GM18907 (cell line): ENCODE data around the gene C1orf105.

ENCODE experiments used
- ATAC-seq: cut with Tn5 transposase; IDR thresholded peaks from one replicate; pipeline ENCODE4 v1.9.1; 2021; ENCODE audit warnings: mild to moderate bottlenecking, moderate library complexity; ENCODE audit not compliant: unreplicated experiment

Gene C1orf105

DNA sequence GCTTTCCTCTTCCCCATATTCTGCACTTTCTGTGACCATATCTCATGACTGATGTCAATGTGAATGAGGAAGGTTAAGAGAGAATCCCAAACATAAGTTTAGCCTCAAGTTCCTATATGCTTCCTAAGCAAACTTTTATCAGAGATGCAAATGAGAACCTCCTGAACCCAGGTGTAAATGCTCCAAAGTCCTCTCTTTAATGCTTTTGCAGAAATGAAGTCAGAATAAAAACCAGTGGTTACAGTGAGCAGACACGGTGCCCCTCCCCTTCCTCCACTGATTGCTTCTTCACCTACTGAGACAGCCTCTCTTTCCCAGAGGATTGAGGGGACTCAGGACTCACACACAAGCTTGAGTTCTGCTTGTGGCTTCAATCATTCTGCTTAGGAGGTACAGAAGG is 35.0 kb downstream of the C1orf105 start:
- no peak for ATAC-seq

DNA sequence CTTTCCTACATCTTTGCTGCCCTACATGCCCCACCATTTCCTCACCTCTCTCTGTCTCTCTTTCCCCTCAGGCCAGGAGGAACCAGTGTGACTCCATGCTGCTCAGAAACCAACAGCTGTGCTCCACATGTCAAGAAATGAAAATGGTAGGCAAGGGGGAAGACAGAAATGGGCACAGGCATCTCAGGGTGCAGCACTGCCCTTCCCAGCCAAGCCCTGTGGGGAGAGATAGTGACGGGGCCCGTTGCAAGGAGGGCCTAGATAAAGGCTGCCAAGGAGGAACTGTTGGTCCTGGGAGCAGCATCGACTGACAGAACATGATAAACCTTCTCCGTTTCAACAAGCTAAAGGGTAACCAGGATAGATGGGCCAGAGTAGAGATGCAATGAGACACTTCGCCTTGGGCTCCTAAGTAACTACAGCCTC is 35.9 kb downstream of the C1orf105 start:
- no peak for ATAC-seq

DNA sequence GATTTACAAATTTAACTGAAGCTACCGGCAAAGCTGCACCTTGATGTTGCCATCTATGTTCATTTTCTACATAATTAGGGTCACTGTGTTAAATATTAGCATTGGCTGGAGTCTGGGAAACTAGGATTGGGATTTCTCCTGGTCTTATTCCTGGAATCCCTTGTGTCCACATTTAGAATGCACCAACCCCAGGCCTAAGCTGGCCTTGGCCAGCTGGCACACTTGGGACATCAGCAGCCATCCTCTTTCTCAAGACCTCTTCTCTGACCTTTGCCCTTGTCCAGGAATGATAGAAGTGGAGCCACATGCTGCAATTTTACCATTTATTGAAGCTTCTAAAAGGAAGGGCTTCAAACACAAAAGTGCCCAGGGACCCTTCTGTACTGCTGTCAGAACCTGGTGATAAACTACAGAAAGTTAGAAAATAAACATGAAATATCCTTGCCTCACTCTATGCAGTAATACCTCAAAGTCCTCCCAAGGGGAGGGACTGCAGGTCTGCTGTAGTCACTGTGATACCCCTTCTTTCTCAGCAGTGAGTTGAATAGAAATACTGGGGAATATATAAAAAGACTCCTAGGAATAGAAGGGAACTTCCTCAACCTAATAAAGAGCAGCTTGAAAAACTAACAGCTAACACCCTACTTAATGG is 37.1 kb downstream of the C1orf105 start:
- ATAC-seq: no peak

DNA sequence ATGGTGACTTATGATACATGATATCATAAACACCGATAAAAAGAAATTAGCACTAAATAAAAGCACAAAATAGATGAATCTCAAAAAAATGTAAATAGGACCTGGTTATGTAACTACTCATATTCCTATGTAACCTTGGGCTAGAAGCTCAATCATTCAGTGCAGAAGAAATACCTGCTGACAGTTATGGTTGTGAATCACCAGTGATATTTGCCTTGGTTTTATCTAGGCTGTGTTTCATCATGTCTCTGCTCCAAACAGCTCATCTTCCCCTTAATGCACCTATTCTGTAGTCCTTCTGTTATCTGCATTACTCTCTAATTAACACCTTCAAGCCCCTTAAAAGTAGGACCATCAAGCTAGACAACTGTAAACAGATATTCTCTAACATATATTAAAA is 39.7 kb downstream of the C1orf105 start:
- no peak for ATAC-seq

DNA sequence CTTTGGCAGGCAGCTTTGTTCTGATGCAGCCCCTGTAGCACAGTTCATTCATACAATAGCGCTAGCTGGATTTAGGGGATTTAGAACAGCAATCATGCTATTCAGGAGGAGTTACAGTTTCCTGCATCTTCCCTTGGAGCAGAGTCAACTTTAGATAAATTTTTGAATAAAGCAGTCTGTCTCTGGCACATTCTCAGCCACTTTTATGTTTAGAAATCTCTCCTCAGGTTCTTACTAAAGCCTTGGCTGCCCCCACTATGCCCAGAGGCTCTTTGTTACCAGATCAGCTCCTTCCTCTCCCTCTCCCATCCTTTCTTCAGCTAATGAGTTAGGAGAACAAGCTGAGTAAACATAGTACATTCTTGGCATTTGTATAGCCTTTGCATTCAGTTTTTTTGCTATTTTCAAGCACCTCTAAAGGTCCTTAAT is 40.4 kb downstream of the C1orf105 start:
- no peak for ATAC-seq

DNA sequence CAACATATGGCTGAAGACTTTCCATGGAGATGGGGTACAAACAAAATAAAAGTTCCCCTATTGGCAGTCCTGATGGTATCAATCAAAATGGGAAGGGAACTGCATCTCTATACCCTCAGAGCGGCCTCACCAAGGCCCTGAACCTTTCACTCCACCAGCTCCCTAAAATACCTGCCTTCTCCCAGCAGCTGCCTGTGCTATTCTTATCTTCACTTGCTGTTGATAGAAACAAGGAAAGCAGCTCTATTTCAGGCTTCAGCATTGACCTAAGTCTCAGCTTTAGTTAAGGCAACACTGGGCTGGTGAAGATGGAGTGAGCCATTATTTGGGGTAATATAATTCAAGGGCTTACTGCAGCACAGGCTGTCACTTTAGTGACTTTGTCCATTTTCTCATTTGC is 45.1 kb downstream of the C1orf105 start:
- ATAC-seq: no peak

DNA sequence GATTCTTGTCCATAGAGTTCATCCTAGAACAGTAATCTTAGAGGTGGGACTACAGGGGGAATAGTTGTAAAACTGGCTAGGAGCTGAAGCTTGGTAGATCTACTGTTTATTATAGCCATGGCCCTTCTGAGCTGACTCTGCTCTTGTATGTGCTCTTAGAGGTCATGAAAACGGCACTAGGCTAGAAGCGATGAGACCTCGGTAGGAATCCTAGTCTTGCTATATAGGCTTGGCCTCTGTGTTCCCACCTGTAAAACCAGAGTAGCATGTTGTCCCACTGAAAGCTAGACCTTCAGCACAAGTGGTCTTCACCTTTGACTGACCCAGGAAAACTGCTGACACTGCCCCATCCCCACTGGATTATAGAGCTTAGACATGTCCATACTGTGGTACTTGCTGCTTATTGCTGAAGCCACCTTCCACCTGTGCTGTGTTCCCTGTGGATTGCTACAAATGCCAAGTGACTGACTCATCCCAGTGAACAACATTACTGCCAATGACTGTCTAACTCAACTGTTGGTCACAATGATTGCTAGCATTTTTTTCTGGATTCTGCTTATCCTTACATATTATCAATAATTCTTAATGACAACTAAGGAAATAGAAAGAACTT is 46.4 kb downstream of the C1orf105 start:
- no peak for ATAC-seq

DNA sequence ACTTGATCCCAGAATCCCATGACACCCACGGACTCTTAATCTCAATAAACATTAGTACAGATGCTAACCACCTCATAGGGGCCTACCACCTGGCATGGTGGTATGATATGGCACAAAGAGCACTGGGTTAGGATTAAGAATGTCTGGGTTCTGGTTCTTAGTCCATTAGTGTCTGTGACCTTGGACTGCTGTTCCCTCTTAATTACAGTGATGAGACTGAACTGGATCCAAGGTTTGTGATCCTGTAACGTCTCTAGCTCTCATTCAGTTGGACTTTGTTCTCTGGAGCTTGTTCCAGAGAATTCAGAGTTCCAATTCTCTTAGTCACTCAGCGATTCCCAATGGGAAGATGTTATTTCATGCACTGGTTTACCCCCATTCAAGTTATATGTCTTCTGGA is 47.0 kb downstream of the C1orf105 start:
- ATAC-seq: no peak

DNA sequence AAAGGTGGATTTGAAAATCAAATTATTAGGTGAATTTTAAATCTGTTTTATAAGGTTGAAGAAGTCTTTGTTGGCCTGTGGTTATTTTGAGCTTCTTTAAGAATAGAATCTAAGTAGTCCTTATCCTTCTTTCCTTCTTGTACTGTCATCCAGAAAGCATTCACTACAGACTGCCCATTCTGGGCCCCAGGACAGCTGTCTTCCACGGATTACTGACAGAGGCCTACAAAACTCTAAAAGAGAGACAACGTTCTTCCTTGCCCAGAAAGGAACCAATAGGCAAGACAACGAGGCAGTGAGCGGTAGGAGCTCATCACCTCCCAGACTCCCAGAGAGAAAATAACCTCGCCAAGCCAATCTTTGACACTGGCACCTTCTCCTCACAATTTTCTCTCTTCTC is 47.8 kb downstream of the C1orf105 start:
- no peak for ATAC-seq

DNA sequence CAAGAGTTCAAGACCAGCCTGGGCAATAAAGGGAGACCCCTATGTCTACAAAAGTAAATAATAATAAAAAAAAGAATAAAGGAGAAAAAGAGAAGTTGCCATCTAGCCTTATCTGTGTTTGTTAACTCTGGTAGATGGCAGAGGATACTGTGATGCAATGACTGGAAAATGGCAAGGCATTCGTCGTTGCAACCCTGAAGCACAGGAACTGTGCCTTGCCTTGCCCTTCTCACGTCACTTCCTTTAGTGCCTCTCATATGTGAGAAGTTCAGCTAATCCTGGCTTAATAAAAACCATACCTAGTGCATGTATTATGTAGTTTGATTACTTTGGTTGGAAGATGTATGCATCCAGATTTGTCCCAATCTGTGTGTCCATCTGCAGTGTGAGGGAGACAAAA is 49.2 kb downstream of the C1orf105 start:
- no peak for ATAC-seq

DNA sequence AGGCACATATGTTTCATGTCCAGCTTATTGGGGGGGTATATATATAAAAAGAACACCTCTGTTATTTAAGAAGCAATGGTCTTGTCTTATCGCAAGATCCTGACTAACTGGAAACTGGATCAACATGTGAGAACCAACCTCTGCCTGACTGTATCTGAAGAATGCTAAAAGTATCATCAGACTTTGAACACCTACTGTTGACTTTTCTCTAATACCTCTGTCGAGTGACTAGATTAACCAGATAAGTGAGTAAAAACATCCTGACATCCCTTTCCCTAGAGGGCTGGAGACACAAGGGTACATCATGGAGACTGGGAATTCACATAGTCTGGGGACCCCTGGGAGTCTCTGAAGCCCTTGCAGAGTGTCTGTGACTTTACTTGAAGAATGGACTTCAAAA is 49.7 kb downstream of the C1orf105 start:
- no peak for ATAC-seq

DNA sequence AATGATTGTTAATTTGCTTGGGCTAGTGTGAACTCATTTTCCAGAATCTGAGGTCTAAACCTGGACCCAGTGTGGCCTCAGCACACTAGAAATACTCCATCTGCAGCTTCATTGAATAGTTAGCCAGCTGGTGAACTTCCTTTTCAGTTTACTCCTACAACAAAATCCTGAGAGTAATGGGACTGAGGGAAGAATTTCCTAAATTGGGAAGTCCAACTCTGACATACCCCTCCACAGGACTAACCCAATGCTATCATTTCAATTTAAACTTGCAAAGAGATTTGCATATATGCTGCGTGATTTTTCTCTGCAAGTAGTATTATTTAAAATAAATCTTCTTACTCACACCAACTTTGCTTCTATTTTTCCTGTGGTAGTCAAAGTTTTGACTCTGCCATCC is 51.2 kb downstream of the C1orf105 start:
- ATAC-seq: no peak

DNA sequence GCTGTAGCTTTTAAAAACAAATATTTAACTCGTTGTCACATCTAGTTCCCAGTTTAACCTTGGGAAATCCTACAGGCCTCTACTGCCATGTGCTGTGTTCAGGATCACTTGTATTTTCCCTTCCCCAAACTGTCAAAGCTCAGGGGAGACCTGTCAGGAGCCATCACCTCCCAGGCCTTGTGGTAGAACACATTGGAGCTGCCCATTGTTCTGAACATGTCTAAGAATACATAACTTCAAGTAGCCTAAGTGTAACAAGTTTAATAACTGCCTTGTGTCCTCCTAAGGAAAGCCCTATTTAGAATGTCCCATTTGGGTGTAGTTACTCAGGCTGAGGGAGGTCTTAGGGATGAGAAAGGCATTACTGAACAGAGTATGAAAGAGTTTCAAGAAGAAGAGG is 52.0 kb downstream of the C1orf105 start:
- ATAC-seq: no peak

DNA sequence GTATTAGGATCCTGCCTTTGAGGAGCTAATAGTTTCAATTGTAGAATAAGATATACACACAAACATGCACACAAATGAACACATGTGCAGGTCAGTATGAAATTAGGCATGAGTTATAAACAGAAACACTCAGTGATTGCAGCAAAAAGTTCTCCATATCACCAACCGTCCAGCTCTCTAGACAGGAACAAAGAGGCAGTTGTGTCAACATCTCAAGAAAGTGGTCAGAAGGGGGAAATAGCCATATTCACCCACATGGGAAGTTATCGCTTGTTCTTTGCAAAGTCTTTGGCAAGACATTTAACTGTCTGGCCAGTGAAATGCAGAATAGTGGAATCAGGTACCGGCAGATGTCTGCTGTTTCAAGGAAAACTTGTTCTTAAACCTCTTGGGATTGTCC is 52.8 kb downstream of the C1orf105 start:
- ATAC-seq: no peak

DNA sequence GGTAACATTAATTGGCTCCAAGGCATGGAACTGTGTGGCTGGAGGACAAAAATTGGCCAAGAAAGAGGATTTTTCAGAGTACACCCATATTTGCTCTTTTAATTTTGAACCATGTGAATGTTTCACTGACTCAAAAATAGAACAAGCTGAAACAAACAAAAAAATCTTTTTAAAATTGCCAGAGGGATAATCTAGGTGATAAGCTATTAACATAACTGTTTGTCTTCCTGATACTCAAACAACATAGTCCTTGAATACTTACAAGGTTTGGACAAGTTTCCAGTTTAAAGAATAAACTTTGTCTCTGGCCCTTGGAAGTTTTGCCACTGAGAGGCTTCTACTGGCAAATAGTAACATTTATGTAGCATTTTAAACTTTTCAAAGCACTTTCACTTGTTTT is 53.4 kb downstream of the C1orf105 start:
- no peak for ATAC-seq

DNA sequence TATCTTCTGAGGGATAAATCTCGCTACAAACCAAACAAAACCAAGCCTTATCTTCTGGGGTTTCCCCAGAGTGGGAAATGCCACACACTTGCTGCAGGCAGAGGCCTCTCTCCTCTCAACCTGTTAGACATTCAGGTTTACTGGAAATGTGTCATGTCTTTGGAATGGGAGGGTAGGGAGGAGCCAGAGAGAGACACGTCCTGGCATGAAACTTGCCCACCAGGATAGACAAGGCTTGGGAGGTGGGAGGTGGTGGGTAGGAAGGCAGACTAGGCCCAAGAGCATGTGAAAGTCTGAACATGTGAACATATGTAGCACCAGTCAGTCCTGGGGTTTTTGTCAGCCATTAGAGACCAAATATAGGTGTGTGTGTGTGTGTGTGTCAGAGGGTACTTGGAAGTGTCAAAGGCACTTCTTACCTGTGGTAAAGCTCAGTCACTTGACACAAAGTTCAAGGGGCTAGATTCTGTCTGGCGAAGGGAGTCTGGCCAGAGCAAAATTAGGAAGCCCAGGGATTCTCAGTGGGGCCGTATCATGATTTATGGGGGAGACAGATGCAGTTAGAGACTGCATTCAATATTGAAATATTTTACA is 55.8 kb downstream of the C1orf105 start:
- ATAC-seq: no peak

DNA sequence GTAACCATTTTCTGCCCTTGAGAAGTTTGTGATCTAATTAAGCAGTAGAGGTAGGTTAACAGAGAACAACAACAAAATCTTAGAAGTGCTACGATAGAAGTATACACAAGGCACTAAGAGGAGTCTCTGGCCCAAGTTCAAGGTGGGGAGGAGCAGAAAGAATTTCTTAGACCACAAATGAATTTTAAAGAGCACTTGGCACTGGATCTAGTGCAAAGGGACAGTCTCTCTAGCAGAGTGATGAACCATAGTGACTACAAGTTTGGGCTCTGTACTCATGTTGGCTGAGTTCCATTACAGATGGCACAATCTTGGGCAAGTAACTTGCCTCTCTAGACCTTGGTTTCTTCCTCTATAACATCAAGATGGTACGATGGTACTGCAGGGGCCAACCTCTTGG is 56.7 kb downstream of the C1orf105 start:
- ATAC-seq: no peak

DNA sequence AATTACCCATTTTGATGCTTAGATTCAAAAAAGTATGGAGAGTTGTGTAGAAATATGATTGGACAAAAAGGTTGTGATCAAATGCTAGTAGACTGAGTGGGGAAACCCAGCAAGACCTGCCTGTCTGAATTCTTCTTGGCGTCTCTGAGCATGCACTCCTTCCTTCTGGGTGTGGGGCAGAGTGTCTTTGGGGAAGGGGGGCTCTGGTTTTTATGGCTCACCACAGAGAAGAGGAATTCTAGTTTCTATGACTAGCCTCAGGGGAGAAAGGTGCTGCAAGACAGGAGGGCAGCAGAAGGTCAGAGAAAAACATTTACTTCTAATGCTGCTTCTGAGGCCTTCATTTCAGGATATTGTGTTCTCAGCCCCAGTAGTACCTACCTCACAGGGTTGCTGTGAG is 57.3 kb downstream of the C1orf105 start:
- ATAC-seq: no peak

DNA sequence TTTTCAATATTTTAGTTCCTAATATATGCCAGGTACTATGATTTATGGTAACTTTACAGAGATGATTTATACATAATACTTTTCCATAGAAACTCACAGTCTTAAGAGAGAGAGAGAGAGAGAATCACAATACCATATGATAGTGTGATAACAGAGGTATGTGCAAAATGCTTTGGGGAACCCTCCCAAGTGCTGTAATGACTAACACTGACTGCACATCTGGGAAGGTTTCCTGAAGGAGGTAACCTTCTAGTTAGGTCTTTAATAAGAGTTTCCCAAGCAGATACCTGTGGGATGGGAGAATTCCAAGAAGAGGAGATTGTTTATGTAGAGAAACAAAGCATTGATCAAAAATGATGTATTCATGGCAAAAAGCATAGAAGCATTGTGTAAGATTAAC is 58.0 kb downstream of the C1orf105 start:
- no peak for ATAC-seq

DNA sequence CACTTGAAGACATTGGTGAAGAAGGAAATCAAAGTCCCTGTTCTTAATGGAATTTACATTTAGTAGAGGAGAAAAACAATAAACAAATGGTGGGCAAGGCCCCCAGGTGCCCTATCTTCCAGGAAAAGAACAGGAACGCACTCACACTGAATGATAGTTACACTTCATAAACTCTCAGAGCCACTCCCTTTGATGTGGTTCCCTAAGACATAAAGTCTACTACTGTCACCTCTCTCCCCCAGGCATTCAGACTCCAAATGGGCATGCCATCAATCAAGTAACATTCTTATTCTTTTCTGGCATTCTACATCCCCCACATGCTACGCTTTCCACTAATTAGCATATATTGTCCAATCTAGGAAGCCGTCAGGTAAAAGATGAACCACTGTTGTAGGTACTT is 59.9 kb downstream of the C1orf105 start:
- no peak for ATAC-seq

DNA sequence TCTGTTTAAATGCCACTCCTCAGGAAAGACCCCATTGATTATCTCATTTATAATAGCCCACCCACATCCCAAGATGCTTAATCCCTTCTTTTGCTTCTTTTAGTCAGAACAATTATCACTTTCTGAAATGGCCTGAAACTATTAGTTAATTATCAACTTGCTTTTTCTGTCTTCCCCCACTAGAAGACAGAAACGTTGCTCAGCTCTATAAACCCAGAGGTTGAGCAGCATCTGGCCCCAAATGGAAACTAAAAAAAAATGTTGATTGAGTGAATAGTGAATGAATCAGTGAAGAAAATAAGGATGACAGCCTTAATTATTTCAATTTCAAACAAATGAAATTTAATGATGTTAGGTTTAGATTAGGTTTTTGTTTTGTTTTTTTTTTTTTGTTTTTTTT is 61.6 kb downstream of the C1orf105 start:
- ATAC-seq: no peak

DNA sequence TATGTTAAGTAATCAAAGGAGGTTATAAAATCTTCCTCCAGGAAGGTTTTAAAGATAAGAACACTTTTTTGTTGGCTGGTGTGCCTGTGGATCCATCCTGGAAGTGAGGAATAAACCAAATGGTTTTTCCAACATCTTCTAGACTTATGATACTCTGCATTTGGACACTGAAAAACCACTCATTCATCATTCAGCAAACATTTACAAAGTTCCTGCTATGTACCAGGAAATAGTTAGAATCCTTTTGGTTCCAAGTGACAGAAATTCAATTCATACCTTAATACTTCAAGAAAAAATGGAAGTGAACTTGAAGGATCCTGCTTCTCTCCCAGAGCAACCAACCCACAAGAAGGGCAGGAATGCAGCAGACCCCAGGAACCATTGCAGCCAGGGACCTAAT is 63.0 kb downstream of the C1orf105 start:
- no peak for ATAC-seq

DNA sequence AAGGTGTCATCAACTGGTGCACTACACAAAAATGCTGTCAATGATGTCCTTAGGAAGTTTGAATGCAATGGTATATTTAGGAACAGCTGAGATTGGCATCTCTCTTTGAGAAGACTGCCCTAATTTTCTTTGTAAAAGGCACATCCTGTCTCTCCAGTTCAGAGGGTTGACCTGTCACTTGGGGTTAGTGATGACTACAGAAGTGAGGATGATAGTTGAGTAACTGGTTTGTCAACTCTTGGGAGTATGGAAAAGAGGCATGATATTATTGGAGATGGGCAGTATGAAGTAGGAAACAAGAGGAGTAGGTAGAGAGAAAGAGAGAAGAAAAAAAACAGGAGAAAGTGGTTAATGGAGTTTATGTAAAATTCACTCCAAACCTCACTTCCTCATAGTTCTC is 63.8 kb downstream of the C1orf105 start:
- ATAC-seq: no peak
